ENCODE results near the gene SLC1A7. TPM values are rescaled to one million over a fixed set of nuclear protein-coding genes. Genes with fewer than 3 reads are reported as not detected.
"Not testable (repeated sequence)": the region's sequence is repeated elsewhere in the genome, so short reads cannot be mapped to it uniquely, and the experiment has no call there.

The SLC1A7 gene
- not detected for total RNA-seq

DNA sequence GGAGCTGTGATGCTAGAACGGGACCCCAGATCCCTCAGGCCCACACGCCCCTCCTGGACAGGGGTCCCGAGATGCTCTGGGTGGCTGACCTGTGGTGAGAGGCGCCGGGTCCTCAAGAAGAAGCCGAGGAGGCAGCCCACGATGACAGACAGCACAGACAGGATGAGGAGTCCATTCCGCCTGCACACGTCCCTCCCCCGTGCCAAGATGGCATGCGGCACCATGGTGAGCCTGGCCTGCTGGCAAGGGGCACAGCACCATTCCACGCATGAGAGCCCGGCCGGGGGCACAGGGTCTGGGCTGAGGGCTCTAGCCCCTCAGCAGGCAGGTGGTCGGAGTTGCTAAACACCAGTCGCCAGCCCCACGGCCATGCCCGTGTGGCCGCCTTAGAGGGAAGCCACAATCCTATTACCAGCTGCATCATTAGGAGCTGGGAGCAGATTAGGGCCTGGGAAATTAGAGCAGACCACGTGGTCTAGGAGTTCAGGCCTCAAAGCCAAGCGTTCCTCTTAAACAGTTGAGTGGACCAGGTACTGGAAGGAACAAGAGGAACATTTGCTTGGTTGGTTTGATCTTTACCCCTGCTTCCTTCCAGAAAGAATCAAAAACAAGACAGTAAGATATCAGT, at the start of gene SLC1A7:
Gene SLC1A7 (minus strand): TSS at position 413 of the 628 bp plus-strand sequence. CDS start 189 bp downstream, at position 224.
- H3K4me3 Mint-ChIP-seq = no peak within 1 kb of the TSS
- H3K4me1 Mint-ChIP-seq = no peaks in the 10 kb centered on the region
- peaks cover 7% of the 10 kb centered on the region for H3K9me3 Mint-ChIP-seq
- peaks cover 3% of the 10 kb centered on the region for H3K27me3 Mint-ChIP-seq
- POLR2A ChIA-PET = no interaction called here
- CTCF ChIA-PET = no interaction called here
- DNase-seq = no peak
- H3K36me3 Mint-ChIP-seq (ENCODE audit: low read depth) = peaks cover 3% of the 10 kb centered on the region
- no peak within 1 kb of the TSS for H3K27ac Mint-ChIP-seq

DNA sequence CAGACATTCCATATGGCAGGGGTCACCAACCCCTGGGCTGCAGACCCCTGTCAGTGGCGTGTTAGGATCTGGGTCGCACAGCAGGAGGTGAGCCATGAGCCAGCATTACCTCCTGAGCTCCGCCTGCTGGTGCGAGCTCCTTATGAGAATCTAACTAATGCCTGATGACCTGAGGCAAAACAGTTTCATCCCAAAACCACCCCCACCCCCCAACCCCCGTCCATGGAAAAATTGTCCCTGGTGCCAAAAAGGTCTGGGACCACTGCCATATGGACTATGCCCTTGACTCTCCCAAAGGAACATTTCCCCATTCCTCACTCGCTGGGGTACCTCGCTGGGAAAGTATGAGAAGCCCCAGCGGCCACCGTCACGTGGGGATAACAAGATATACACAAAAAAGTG, 47.8 kb upstream of the SLC1A7 start:
- H3K36me3 Mint-ChIP-seq (ENCODE audit: low read depth) = no peaks in the 10 kb centered on the region
- H3K27ac Mint-ChIP-seq = no peak overlapping the region
- H3K4me3 Mint-ChIP-seq = no peak overlapping the region
- no peaks in the 10 kb centered on the region for H3K4me1 Mint-ChIP-seq
- no peak for DNase-seq
- no peaks in the 10 kb centered on the region for H3K9me3 Mint-ChIP-seq
- H3K27me3 Mint-ChIP-seq = peaks cover 12% of the 10 kb centered on the region
- ChIA-PET CTCF (interaction anchor here (1.3 kb wide), 1 partner anchor 10 kb away, joined by 4 read pairs; no protein-coding TSS in a partner anchor), POLR2A (no interaction called here)

DNA sequence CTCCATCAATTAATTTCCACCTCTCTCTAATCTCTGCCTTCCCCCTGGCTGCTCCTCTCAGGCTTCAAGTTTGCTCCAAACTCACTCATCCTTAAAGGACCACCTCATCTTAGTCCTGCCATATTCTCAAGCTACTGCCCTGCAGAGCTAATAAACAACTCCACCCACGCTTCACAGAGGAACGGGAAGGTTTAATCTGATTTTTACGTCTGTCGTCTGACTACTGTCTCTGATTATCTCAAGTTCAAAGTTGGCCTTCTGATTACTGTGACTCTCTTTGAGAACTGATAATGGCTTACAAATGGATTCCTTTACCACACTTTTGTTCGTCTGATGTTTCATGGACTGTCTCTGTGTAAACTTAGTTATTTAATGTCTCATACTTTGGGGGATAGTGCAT, 46.6 kb upstream of the SLC1A7 start:
- Mint-ChIP-seq H3K27me3 (peaks cover 12% of the 10 kb centered on the region), H3K4me1 (no peaks in the 10 kb centered on the region), H3K36me3 (ENCODE audit: low read depth) (no peaks in the 10 kb centered on the region), H3K27ac (no peak overlapping the region), H3K9me3 (no peaks in the 10 kb centered on the region), H3K4me3 (no peak overlapping the region)
- CTCF ChIA-PET = interaction anchor here (1.3 kb wide), 1 partner anchor 8 kb away, joined by 4 read pairs; no protein-coding TSS in a partner anchor
- POLR2A ChIA-PET = no interaction called here
- DNase-seq = no peak

DNA sequence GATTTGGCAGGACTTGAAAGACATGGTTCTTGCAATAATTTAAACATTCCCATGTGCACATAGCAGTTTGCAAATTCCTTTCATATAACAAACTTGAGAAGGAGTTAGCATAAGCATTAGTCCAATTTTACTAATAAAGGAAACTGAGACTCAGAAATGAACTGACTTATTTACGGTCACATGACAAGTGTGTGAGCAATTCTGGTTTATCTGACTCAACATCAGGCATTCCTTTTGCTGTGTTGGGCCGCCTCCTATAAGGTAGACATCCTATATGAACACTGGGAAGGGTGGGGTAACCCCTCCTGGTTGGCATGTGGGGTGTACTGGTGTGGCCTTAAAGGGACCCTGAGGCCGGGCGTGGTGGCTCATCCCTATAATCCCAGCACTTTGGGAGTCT, 45.7 kb upstream of the SLC1A7 start:
- ChIA-PET POLR2A (no interaction called here), CTCF (no interaction called here)
- no peak overlapping the region for H3K27ac Mint-ChIP-seq
- no peaks in the 10 kb centered on the region for H3K9me3 Mint-ChIP-seq
- no peak overlapping the region for H3K4me3 Mint-ChIP-seq
- H3K36me3 Mint-ChIP-seq (ENCODE audit: low read depth) = no peaks in the 10 kb centered on the region
- H3K27me3 Mint-ChIP-seq = peaks cover 12% of the 10 kb centered on the region
- no peaks in the 10 kb centered on the region for H3K4me1 Mint-ChIP-seq
- no peak for DNase-seq

DNA sequence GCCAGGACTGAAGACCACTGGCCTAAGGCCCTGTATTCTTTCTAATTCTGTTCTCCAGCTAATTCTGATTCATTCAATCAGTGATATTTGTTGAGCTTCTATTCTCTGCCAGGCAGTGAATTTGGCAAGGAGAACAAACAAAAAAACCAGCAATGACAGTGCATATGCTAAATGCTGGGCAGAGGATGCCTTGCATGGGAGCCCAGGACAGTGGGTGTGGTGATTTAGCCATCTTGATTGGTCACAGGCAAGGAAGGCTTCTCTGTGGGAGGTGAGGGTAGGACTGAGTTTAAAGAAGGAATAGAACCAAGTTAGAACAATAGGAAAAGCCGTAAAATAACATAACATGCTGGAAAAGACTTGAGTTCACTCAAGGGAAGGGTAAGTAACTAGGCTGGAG, 45.0 kb upstream of the SLC1A7 start:
- CTCF ChIA-PET = interaction anchor here (0.5 to 1.1 kb wide), 2 partner anchors 9 to 265 kb away, joined by 4 to 5 read pairs; no protein-coding TSS in a partner anchor
- H3K4me1 Mint-ChIP-seq = no peaks in the 10 kb centered on the region

DNA sequence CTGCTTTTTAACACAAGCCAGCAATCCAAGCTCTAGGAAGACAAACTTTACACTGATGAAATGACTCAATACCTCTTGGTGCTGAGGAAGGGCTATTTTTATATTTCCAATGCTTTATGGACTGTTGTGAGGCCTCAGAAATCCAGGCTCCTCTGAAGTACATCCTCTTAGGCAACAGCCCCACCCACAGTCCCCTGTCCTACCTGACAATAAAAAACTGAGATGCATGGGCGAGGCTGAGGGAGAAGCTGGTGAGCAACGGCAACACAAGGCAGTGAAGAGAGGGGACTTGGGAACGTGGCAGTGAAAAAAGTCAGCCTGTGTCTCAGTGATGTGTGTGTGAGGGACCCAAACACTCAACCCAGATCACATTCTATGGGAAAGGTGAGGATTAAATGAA, 44.1 kb upstream of the SLC1A7 start:
- DNase-seq = no peak
- POLR2A ChIA-PET = interaction anchor here (1.2 kb wide), 1 partner anchor 11 kb away, joined by 3 read pairs; no protein-coding TSS in a partner anchor
- Mint-ChIP-seq H3K36me3 (ENCODE audit: low read depth) (no peaks in the 10 kb centered on the region), H3K4me1 (no peaks in the 10 kb centered on the region), H3K27me3 (peaks cover 12% of the 10 kb centered on the region), H3K4me3 (no peak overlapping the region), H3K27ac (no peak overlapping the region), H3K9me3 (no peaks in the 10 kb centered on the region)
- CTCF ChIA-PET = interaction anchor here (0.6 to 1.8 kb wide), 8 partner anchors 9 to 231 kb away, joined by 3 to 17 read pairs (median 3); partner anchors contain the start of gene CPT2

More for the DNA sequence above, 45.0 kb upstream of the SLC1A7 start:
- no peak overlapping the region for H3K4me3 Mint-ChIP-seq
- peaks cover 12% of the 10 kb centered on the region for H3K27me3 Mint-ChIP-seq
- H3K36me3 Mint-ChIP-seq (ENCODE audit: low read depth) = no peaks in the 10 kb centered on the region
- DNase-seq = no peak
- H3K27ac Mint-ChIP-seq = no peak overlapping the region
- H3K9me3 Mint-ChIP-seq = no peaks in the 10 kb centered on the region
- POLR2A ChIA-PET = interaction anchor here (1.2 kb wide), 1 partner anchor 12 kb away, joined by 3 read pairs; no protein-coding TSS in a partner anchor

DNA sequence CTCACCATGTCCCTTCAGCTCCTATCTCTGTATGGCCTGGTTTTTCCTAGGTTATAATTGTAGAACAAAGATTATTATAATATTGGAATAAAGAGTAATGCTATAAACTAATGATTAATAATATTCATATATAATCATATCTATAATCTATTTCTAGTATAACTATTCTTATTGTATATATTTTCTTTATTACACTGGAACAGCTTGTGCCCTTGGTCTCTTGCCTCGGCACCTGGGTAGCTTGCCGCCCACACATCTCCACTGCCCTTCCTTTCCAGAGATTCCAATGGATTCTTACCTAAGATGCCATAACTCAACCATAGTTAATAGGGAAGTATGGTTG, 43.5 kb upstream of the SLC1A7 start:
- POLR2A ChIA-PET = not testable (repeated sequence)
- CTCF ChIA-PET = interaction anchor here (0.6 to 1.8 kb wide), 9 partner anchors 9 to 465 kb away, joined by 3 to 17 read pairs (median 3); partner anchors contain the start of gene CPT2

DNA sequence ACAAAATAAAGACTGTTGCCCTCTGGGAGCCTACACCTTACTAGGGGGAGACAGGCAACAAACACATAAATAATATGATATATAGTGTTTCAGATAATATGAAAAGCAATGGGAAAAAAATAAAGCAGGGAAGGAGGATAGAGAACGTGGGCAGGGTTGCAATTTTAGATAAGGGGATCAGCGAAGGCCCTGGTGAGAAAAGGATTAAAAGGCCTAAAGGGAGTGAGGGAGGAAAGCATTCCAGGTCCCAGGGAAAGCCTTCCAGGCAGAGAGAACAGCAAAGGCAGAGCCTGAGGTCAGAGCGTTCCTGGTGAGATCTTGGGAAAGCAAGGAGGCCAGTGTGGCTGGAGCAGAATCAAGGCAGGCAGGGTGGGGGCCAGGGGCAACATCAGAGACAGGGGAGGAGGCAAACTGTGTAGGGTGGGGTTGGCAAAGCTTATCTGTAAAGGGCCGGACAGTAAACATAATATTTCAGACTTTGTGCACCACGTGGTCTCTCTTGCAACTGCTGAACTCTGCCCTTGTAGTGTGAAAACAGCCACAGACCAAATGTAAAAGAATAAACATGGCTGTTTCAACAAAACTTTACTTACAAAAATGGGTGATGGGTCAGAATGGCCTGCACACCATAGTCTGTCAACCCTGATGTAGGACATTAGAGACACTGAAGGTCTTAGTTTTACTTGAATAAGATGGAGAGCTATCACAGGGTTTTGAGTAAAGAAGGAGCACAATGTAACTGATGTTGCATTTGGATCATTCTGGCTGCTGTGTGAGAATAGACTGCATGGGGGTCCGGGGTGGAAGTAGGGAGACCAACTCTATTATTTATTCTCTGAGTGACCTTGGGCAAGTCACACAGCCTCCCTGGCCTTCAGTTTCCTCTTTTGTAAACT, 40.9 kb upstream of the SLC1A7 start:
- H3K9me3 Mint-ChIP-seq = no peaks in the 10 kb centered on the region
- CTCF ChIA-PET = interaction anchor here (0.6 to 1.6 kb wide), 9 partner anchors 12 to 437 kb away, joined by 3 to 14 read pairs (median 4); partner anchors contain the start of genes CPT2, ECHDC2 and SCP2
- H3K36me3 Mint-ChIP-seq (ENCODE audit: low read depth) = no peaks in the 10 kb centered on the region
- H3K4me3 Mint-ChIP-seq = no peak overlapping the region
- no peak overlapping the region for H3K27ac Mint-ChIP-seq
- POLR2A ChIA-PET = interaction anchor here (1.3 kb wide), 1 partner anchor 10 kb away, joined by 3 read pairs; no protein-coding TSS in a partner anchor
- no peaks in the 10 kb centered on the region for H3K4me1 Mint-ChIP-seq
- DNase-seq = no peak
- H3K27me3 Mint-ChIP-seq = peaks cover 12% of the 10 kb centered on the region

More for the DNA sequence above, 43.5 kb upstream of the SLC1A7 start:
- H3K36me3 Mint-ChIP-seq (ENCODE audit: low read depth); H3K4me3 Mint-ChIP-seq; DNase-seq; H3K4me1 Mint-ChIP-seq; H3K27ac Mint-ChIP-seq; H3K9me3 Mint-ChIP-seq: not testable (repeated sequence)
- H3K27me3 Mint-ChIP-seq = peaks cover 15% of the 10 kb centered on the region

DNA sequence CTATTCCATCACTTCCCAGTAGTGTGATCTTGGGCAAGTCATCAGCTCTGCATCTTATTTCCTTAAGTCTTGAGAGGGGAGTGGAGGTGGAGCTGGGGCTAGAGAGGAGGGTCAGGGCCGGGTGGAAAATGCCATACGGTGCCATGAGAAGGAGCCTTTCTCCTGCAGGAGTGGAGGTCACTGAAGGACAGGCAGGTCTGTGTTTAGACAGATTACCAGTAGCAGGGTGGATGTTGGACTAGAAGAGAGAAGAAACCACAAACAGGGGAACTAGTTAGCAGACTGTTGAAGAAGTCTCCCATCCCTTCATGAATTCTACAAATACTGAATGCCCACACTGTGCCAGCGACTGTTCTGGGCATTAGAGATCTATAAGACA, 40.3 kb upstream of the SLC1A7 start:
- Mint-ChIP-seq H3K27ac (no peak overlapping the region), H3K36me3 (ENCODE audit: low read depth) (no peaks in the 10 kb centered on the region), H3K9me3 (no peaks in the 10 kb centered on the region), H3K4me3 (no peak overlapping the region), H3K27me3 (peaks cover 12% of the 10 kb centered on the region), H3K4me1 (no peaks in the 10 kb centered on the region)
- CTCF ChIA-PET = interaction anchor here (0.6 to 1.6 kb wide), 11 partner anchors 9 to 437 kb away, joined by 3 to 14 read pairs (median 4); partner anchors contain the start of genes CPT2, ECHDC2 and SCP2
- no peak for DNase-seq
- POLR2A ChIA-PET = interaction anchor here (1.3 kb wide), 1 partner anchor 9 kb away, joined by 3 read pairs; no protein-coding TSS in a partner anchor

DNA sequence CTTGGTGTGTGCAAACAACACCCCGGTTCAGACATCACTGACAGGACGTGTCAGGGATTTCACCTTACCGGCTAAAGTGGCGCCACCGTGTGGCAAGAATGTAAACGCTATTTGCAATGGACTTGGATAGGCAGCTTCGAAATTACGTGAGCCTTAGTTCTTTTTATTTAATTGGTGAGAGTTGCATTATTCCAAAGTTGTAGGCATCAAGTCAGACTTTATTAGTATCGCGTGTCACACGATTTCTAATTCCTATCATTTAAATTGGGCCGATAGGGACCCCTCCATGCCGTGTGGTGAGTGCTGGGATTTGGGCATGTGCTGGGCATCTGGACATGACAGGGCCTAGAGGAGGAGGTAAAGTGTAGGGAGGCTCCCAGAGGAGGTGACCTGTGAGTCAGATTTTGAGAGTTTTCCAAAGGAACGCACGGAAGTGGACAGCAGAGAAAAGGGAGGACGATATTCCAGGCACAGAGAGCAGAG, 39.7 kb upstream of the SLC1A7 start:
- Mint-ChIP-seq H3K27me3 (peaks cover 12% of the 10 kb centered on the region), H3K9me3 (no peaks in the 10 kb centered on the region), H3K4me3 (no peak overlapping the region), H3K4me1 (no peaks in the 10 kb centered on the region), H3K36me3 (ENCODE audit: low read depth) (no peaks in the 10 kb centered on the region), H3K27ac (no peak overlapping the region)
- peak; percentile 86 for DNase-seq
- CTCF ChIA-PET = interaction anchor here (0.8 to 1.6 kb wide), 11 partner anchors 9 to 339 kb away, joined by 3 to 14 read pairs (median 3); partner anchors contain the start of genes CPT2, ECHDC2, MAGOH and SCP2
- POLR2A ChIA-PET = interaction anchor here (1.3 to 1.8 kb wide), 2 partner anchors 9 to 14 kb away, joined by 3 to 7 read pairs; no protein-coding TSS in a partner anchor

DNA sequence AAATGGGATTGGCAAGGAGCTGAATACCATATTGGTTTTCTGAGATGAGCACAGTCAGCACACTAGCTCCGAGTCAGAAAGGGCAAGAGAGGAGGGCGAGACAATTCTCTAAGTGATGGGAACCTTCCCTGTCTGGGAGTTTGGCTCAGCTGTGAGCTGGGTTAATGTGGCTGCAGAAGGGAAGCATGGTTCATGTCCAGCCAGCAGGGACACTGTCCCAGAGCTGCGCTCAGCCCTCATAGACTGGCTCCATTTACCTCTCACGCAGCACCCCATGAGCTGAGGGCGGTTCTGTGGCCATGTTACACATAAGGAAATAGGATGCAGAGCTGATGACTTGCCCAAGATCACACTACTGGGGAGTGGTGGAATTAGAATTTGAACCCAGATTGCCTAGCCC, 38.5 kb upstream of the SLC1A7 start:
- Mint-ChIP-seq H3K4me1 (no peaks in the 10 kb centered on the region), H3K27ac (no peak overlapping the region), H3K36me3 (ENCODE audit: low read depth) (no peaks in the 10 kb centered on the region), H3K9me3 (no peaks in the 10 kb centered on the region), H3K4me3 (no peak overlapping the region), H3K27me3 (peaks cover 9% of the 10 kb centered on the region)
- CTCF ChIA-PET = interaction anchor here (0.6 to 1.5 kb wide), 9 partner anchors 9 to 333 kb away, joined by 3 to 8 read pairs (median 4); partner anchors contain the start of gene ECHDC2
- POLR2A ChIA-PET = interaction anchor here (1.8 kb wide), 1 partner anchor 15 kb away, joined by 7 read pairs; no protein-coding TSS in a partner anchor
- DNase-seq = no peak

DNA sequence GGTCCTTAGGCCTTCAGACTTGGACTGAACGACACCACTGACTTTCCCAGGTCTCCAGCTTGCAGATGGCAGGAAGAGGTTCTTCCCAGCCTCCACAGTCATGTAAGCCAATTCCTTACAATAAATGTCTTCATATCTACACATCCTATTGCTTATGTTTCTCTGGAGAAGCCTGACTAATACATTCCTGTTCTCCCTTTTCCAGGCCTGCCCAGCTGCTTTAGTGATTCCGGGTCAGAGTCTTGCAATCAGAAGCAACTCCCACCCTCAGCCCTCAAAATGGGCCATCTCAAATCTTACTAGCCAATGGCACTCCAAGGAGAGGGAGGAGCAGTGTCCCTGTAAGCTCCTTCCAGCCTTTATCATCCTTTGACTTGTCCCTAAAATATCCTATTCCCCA, 37.8 kb upstream of the SLC1A7 start:
- Mint-ChIP-seq H3K27me3 (peaks cover 10% of the 10 kb centered on the region), H3K27ac (no peak overlapping the region), H3K36me3 (ENCODE audit: low read depth) (no peaks in the 10 kb centered on the region), H3K9me3 (no peaks in the 10 kb centered on the region), H3K4me3 (no peak overlapping the region), H3K4me1 (no peaks in the 10 kb centered on the region)
- CTCF ChIA-PET = interaction anchor here (1.1 to 1.5 kb wide), 7 partner anchors 9 to 258 kb away, joined by 3 to 8 read pairs (median 4); partner anchors contain the start of gene ECHDC2
- POLR2A ChIA-PET = no interaction called here
- DNase-seq = no peak
